KMS-11 (cell line): ENCODE results near the gene WDR90.

Source experiments
- H2AFZ ChIP-seq: fragments of 200-600 bp; sonication (generic); 2 replicates; pipeline ENCODE4 v1.6.1; 2016; ENCODE audit warnings: antibody characterized with exemption, mixed run types, low read depth
- H3K27ac ChIP-seq: fragments of 200-600 bp; sonication (generic); 2 replicates; pipeline ENCODE4 v1.6.1; 2016; ENCODE audit warnings: mild to moderate bottlenecking, mixed run types
- H3K27me3 ChIP-seq: fragments of 200-600 bp; sonication (generic); 2 replicates; pipeline ENCODE4 v1.6.1; 2017; ENCODE audit warnings: mild to moderate bottlenecking, low read depth, mixed run types, moderate library complexity; ENCODE audit not compliant: insufficient read depth
- H3K36me3 ChIP-seq: fragments of 200-600 bp; sonication (generic); 2 replicates; pipeline ENCODE4 v1.6.1; 2017; ENCODE audit warnings: mild to moderate bottlenecking, mixed run types; ENCODE audit not compliant: insufficient read depth
- H3K4me1 ChIP-seq: fragments of 200-600 bp; sonication (generic); 2 replicates; pipeline ENCODE4 v1.6.1; 2016; ENCODE audit warnings: mild to moderate bottlenecking, low read depth, mixed run types; ENCODE audit not compliant: poor library complexity, severe bottlenecking
- H3K4me2 ChIP-seq: fragments of 200-600 bp; sonication (generic); 2 replicates; pipeline ENCODE4 v1.7.0; 2016; ENCODE audit warnings: mild to moderate bottlenecking, mixed run types
- H3K4me3 ChIP-seq: fragments of 200-600 bp; sonication (generic); IDR thresholded peaks from 2 replicates; pipeline ENCODE4 v1.6.1; 2017; ENCODE audit warnings: low read depth, low read length, mixed read lengths; ENCODE audit not compliant: insufficient read depth
- H3K79me2 ChIP-seq: fragments of 200-600 bp; sonication (generic); 2 replicates; pipeline ENCODE4 v1.6.1; 2016; ENCODE audit warnings: low read depth, mixed run types; ENCODE audit not compliant: insufficient read depth
- H3K9ac ChIP-seq: fragments of 200-600 bp; sonication (generic); 2 replicates; pipeline ENCODE4 v1.6.1; 2016; ENCODE audit warnings: mild to moderate bottlenecking, mixed run types
- H4K20me1 ChIP-seq: fragments of 200-600 bp; sonication (generic); 2 replicates; pipeline ENCODE4 v1.6.1; 2016; ENCODE audit warnings: mild to moderate bottlenecking, mixed run types; ENCODE audit not compliant: insufficient read depth
- TF ChIP-seq, protein P1 (sequence below): fragments of 200-600 bp; sonication (generic); conservative IDR thresholded peaks from 2 replicates; pipeline ENCODE4 v1.6.1; 2017; ENCODE audit warnings: low read depth, mild to moderate bottlenecking, antibody characterized with exemption, low read length, moderate library complexity, mixed read lengths

WDR90 gene

DNA sequence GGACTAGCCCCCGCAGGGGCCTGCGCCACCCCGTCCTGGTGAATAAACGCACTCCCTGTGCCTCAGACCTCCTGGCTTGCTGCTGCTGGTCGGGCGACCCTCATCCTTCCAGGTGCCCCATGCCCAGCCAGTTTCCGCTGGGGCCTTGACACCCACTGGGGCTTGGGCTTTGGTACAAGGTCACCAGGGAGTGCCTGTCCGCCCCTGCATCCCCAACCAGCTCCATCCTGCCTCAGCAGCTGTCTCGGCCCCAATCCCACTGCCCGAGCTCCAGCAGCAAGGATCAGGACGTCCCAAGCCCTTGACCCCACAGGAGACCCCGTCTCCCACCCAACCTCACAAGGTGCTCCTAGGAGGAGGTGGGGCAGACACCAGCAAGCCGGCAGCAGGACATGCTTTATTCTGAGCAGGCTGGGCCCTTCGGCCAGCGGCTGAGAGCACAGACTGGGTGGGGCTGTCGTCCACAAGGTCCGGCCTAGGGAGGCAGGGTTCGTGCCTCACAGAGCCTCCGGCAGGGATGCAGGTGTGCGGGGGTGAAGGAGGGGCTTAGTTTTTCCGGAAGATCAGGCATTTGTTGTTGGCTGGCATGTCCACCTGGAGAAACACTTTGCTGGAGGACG is 15.0 kb upstream of the WDR90 start:
- H3K27ac ChIP-seq = no peak overlapping the region
- TF ChIP-seq, protein P1, sequence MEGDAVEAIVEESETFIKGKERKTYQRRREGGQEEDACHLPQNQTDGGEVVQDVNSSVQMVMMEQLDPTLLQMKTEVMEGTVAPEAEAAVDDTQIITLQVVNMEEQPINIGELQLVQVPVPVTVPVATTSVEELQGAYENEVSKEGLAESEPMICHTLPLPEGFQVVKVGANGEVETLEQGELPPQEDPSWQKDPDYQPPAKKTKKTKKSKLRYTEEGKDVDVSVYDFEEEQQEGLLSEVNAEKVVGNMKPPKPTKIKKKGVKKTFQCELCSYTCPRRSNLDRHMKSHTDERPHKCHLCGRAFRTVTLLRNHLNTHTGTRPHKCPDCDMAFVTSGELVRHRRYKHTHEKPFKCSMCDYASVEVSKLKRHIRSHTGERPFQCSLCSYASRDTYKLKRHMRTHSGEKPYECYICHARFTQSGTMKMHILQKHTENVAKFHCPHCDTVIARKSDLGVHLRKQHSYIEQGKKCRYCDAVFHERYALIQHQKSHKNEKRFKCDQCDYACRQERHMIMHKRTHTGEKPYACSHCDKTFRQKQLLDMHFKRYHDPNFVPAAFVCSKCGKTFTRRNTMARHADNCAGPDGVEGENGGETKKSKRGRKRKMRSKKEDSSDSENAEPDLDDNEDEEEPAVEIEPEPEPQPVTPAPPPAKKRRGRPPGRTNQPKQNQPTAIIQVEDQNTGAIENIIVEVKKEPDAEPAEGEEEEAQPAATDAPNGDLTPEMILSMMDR = no peak
- H3K79me2 ChIP-seq = peaks cover 12% of the 10 kb centered on the region; the same call in 1 of the 2 replicates
- no peaks in the 10 kb centered on the region; the same call in 1 of the 2 replicates for H3K36me3 ChIP-seq
- no peak overlapping the region for H3K4me3 ChIP-seq
- peaks cover 9% of the 10 kb centered on the region for H3K4me1 ChIP-seq
- H3K9ac ChIP-seq = no peak overlapping the region
- no peaks in the 10 kb centered on the region for H3K27me3 ChIP-seq
- H3K4me2 ChIP-seq = no peak overlapping the region
- no peaks in the 10 kb centered on the region for H4K20me1 ChIP-seq
- H2AFZ ChIP-seq = no peak overlapping the region

DNA sequence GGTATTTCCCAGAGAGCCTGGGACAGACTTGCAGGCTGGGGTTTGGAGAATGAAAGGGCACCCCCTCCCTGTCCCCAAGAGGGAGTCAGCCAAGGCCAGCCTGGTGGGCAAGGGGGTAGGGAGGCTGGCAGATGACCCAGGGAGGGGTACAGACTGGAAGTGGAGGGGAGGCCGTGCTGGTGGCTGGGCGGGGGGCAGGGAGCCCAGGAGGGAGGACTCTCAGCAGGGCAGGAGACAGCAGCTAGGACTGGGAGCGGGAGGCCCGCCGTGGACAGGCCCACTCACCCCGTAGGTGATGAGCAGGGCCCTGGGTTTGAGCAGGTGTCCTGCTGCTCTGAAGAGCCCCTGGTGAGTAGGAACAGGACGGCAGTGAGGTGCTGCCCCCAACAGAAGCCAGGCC is 14.2 kb upstream of the WDR90 start:
- Histone ChIP-seq H3K4me1 (peaks cover 9% of the 10 kb centered on the region), H3K4me3 (no peak overlapping the region), H3K79me2 (peaks cover 12% of the 10 kb centered on the region; the same call in 1 of the 2 replicates), H3K27me3 (no peaks in the 10 kb centered on the region), H2AFZ (no peak overlapping the region), H3K27ac (no peak overlapping the region), H3K9ac (peak overlapping the region; percentile 81; the same call in 1 of the 2 replicates), H3K36me3 (no peaks in the 10 kb centered on the region; the same call in 1 of the 2 replicates), H3K4me2 (peak overlapping the region; percentile 97), H4K20me1 (no peaks in the 10 kb centered on the region)
- TF ChIP-seq, protein P1 = no peak

GRCh38 chr16:635573-636205 is 13.5 kb upstream of the WDR90 start:
- TF ChIP-seq, protein P1 = 0 out of 2 replicates have a peak, but pooled peaks have one; percentile 10
- H3K4me2 ChIP-seq = peak overlapping the region; percentile 97
- H3K4me3 ChIP-seq = no peak overlapping the region
- peaks cover 12% of the 10 kb centered on the region; the same call in 1 of the 2 replicates for H3K79me2 ChIP-seq
- no peaks in the 10 kb centered on the region for H3K27me3 ChIP-seq
- peak overlapping the region; percentile 90 for H2AFZ ChIP-seq
- H3K36me3 ChIP-seq = no peaks in the 10 kb centered on the region; the same call in 1 of the 2 replicates
- peak overlapping the region; percentile 77 for H3K27ac ChIP-seq
- no peaks in the 10 kb centered on the region for H4K20me1 ChIP-seq
- H3K4me1 ChIP-seq = peaks cover 9% of the 10 kb centered on the region
- peak overlapping the region; percentile 81 for H3K9ac ChIP-seq

- H3K4me1 ChIP-seq = peaks cover 9% of the 10 kb centered on the region
- no peaks in the 10 kb centered on the region; the same call in 1 of the 2 replicates for H3K36me3 ChIP-seq
- peak within 1 kb of the TSS; percentile 81 for H3K9ac ChIP-seq
- TF ChIP-seq, protein P1 = 0 out of 2 replicates have a peak, but pooled peaks have one; percentile 12
- peak within 1 kb of the TSS; percentile 97 for H3K4me2 ChIP-seq
- H4K20me1 ChIP-seq = no peaks in the 10 kb centered on the region
- H2AFZ ChIP-seq = peak within 1 kb of the TSS; percentile 90
- H3K27ac ChIP-seq = peak within 1 kb of the TSS; percentile 77
- no peak within 1 kb of the TSS for H3K4me3 ChIP-seq
- no peaks in the 10 kb centered on the region for H3K27me3 ChIP-seq
- peaks cover 12% of the 10 kb centered on the region; the same call in 1 of the 2 replicates for H3K79me2 ChIP-seq
These were observed 12.7 kb upstream of the WDR90 start, which contains the start of gene METTL26 for GRCh38 chr16:636206-637080. TSS of gene METTL26 (minus strand) at chr16:636305. CDS start at chr16:636290, 15 bp downstream.
